ENCODE data around the gene TMEM38B.
"Not testable (repeated sequence)": the region's sequence is repeated elsewhere in the genome, so short reads cannot be mapped to it uniquely, and the experiment has no call there.

- TF ChIP-seq, protein P1, sequence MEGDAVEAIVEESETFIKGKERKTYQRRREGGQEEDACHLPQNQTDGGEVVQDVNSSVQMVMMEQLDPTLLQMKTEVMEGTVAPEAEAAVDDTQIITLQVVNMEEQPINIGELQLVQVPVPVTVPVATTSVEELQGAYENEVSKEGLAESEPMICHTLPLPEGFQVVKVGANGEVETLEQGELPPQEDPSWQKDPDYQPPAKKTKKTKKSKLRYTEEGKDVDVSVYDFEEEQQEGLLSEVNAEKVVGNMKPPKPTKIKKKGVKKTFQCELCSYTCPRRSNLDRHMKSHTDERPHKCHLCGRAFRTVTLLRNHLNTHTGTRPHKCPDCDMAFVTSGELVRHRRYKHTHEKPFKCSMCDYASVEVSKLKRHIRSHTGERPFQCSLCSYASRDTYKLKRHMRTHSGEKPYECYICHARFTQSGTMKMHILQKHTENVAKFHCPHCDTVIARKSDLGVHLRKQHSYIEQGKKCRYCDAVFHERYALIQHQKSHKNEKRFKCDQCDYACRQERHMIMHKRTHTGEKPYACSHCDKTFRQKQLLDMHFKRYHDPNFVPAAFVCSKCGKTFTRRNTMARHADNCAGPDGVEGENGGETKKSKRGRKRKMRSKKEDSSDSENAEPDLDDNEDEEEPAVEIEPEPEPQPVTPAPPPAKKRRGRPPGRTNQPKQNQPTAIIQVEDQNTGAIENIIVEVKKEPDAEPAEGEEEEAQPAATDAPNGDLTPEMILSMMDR (IDR thresholded peaks at IDR 0.05): not testable (repeated sequence)
- not testable (repeated sequence) for TF ChIP-seq POLR2A (IDR thresholded peaks at IDR 0.05)
Measured at GRCh38 chr9:105783495-105783872, 89.1 kb downstream of the TMEM38B start.

All from body of pancreas (tissue), 4 donors.